Tibial nerve (tissue), 4 donors: ENCODE measurements around the gene NMNAT3.

Experiments used
- EP300 ChIP-seq, 2 donors: sonication (generic); formaldehyde crosslinking; IDR thresholded peaks; one replicate each; pipeline ENCODE4 v1.6.1; 2017; ENCODE audit warnings: antibody characterized with exemption in 2 of 2, mild to moderate bottlenecking in 1 of 2
- POLR2A ChIP-seq, 2 donors: fragments of 450-650 bp; IDR thresholded peaks; one replicate each; pipeline ENCODE4 v1.6.1; 2017; ENCODE audit warnings: antibody characterized with exemption in 2 of 2, mild to moderate bottlenecking in 2 of 2, moderate library complexity in 2 of 2
- TF ChIP-seq, protein P1 (sequence below), 5 experiments: fragments of 200-600 bp in 3 of 5; fragments of 450-650 bp in 2 of 5; sonication (generic) in 3 of 5; IDR thresholded peaks; one replicate each; pipeline ENCODE4 v1.5.1; 2016 to 2019; ENCODE audit warnings: antibody characterized with exemption in 5 of 5, mild to moderate bottlenecking in 3 of 5, moderate library complexity in 2 of 5

DNA sequence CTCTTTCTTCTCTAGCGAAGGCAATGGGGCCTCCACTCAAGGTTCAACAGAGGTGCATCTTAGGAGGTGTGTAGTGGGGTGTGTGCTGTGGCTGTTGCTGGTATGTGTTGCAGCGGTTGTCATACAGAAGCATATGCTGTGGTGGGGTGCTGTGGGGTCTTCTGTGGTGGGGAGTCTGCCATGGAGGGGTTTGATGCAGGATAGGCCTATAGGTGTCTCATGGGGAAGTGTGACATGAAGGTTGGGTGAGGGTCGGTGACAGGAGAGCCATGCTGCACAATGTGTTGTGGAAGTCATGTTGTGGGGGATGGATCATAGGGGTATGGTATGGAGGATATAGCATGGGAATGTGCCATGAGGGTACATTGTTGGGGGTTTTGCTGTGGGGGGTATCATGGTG lies 20.3 kb downstream of the NMNAT3 start:
- TF ChIP-seq POLR2A (IDR thresholded peaks at IDR 0.05) (no peak), EP300 (IDR thresholded peaks at IDR 0.05) (no peak)
- TF ChIP-seq, protein P1, sequence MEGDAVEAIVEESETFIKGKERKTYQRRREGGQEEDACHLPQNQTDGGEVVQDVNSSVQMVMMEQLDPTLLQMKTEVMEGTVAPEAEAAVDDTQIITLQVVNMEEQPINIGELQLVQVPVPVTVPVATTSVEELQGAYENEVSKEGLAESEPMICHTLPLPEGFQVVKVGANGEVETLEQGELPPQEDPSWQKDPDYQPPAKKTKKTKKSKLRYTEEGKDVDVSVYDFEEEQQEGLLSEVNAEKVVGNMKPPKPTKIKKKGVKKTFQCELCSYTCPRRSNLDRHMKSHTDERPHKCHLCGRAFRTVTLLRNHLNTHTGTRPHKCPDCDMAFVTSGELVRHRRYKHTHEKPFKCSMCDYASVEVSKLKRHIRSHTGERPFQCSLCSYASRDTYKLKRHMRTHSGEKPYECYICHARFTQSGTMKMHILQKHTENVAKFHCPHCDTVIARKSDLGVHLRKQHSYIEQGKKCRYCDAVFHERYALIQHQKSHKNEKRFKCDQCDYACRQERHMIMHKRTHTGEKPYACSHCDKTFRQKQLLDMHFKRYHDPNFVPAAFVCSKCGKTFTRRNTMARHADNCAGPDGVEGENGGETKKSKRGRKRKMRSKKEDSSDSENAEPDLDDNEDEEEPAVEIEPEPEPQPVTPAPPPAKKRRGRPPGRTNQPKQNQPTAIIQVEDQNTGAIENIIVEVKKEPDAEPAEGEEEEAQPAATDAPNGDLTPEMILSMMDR (IDR thresholded peaks at IDR 0.05), result no peak
